Lung (tissue), 12 donors: ENCODE measurements around the gene TRAM2. TPM values are rescaled to one million over a fixed set of nuclear protein-coding genes. Genes with fewer than 3 reads are reported as not detected.
A peak's percentile ranks its signal among the peaks of the same experiment; 100 is the strongest.

Source experiments
- ATAC-seq: fragments of 200-7000 bp; cut with Tn5 transposase; one replicate; pipeline ENCODE4 v1.9.1; 2020; ENCODE audit warnings: moderate number of reproducible peaks; ENCODE audit not compliant: insufficient read depth, low FRiP score
- DNase-seq, 3 donors: peaks; one replicate each; pipeline ENCODE4 v3.0.0-alpha.2; 2013 to 2017
- H3K27ac ChIP-seq, 2 donors: one replicate each; pipeline ENCODE4 v1.5.1; 2013; ENCODE audit warnings: mild to moderate bottlenecking in 2 of 2, moderate library complexity in 2 of 2, control low read depth in 1 of 2, inconsistent platforms in 1 of 2, low read depth in 1 of 2, low read length in 1 of 2
- H3K27me3 ChIP-seq, 3 donors: one replicate each; pipeline ENCODE4 v1.5.1; 2013; ENCODE audit warnings: low read length in 2 of 3; ENCODE audit not compliant: control insufficient read depth in 3 of 3, insufficient read depth in 3 of 3
- H3K36me3 ChIP-seq, 4 donors: one replicate each; pipeline ENCODE4 v1.5.1; 2013; ENCODE audit warnings: low read length in 4 of 4, mild to moderate bottlenecking in 1 of 4, moderate library complexity in 1 of 4; ENCODE audit not compliant: control insufficient read depth in 4 of 4, insufficient read depth in 4 of 4
- H3K4me1 ChIP-seq, 5 donors: one replicate each; pipeline ENCODE4 v1.5.1; 2013; ENCODE audit warnings: low read length in 5 of 5, mild to moderate bottlenecking in 2 of 5, moderate library complexity in 1 of 5; ENCODE audit not compliant: control insufficient read depth in 5 of 5, insufficient read depth in 5 of 5
- H3K4me3 ChIP-seq: one replicate; pipeline ENCODE4 v1.5.1; 2013; ENCODE audit warnings: mild to moderate bottlenecking, control low read depth, moderate library complexity
- H3K9ac ChIP-seq, 2 donors: one replicate each; pipeline ENCODE4 v1.5.1; 2013; ENCODE audit warnings: low read length in 2 of 2, control low read depth in 1 of 2; ENCODE audit not compliant: insufficient read depth in 1 of 2
- H3K9me3 ChIP-seq, 4 donors: one replicate each; pipeline ENCODE4 v1.5.1; 2013; ENCODE audit warnings: low read length in 3 of 4, mild to moderate bottlenecking in 1 of 4, moderate library complexity in 1 of 4; ENCODE audit not compliant: control insufficient read depth in 4 of 4, insufficient read depth in 3 of 4
- CTCF ChIP-seq: IDR thresholded peaks from 2 replicates; pipeline ENCODE4 v1.5.1; 2012; ENCODE audit warnings: mild to moderate bottlenecking; ENCODE audit errors: control extremely low read depth, extremely low read depth
- WGBS, 2 donors: extraction: QIAGEN DNeasy Blood & Tissue Kit; methylation state at CpG; one replicate each; pipeline ENCODE4 v1.1.7; 2013; 5-methylcytosine and 5-hydroxymethylcytosine counted together
- polyA plus RNA-seq, 2 donors: library from polyadenylated mRNA; stranded (reverse); fragments of 200-250 nt; gene quantifications; one replicate each; pipeline ENCODE4 v1.2.1, GENCODE V29; 2013
- total RNA-seq, 2 donors: library from RNA; depleted of rRNA in 1 of 2; stranded (reverse); fragments of >200 nt in 1 of 2; gene quantifications; one replicate each; pipeline ENCODE4 v1.2.1, GENCODE V29; 2014 to 2021
- donor health status: control.
- donor health status: control.
- donor health status: Bipolar disorder and iron deficiency.
- donor health status: healthy.
- donor health status: DM: yes; HTN: yes; CAD: no.

TRAM2 gene
- total and polyA plus RNA-seq, 4 donors: 4.4 to 33.4 (median 15.2) TPM

GRCh38 chr6:52571099-52571755 is 5.6 kb downstream of the TRAM2 start:
- H3K9me3 ChIP-seq: no peaks in the 10 kb centered on the region
- no peaks in the 10 kb centered on the region for H3K36me3 ChIP-seq
- ATAC-seq (no peak), DNase-seq (peak; percentile 57 to 73 (median 66))
- WGBS, 2 donors: 78 to 82% methylated on average over 10 of the region's 10 CpGs
- peaks cover 24 to 59% (median 26%) of the 10 kb centered on the region in 5 donors for H3K4me1 ChIP-seq
- H3K4me3 ChIP-seq: no peak overlapping the region
- no peaks in the 10 kb centered on the region for H3K27me3 ChIP-seq
- peak overlapping the region; percentile 22 to 38 for H3K27ac ChIP-seq
- no peak for TF ChIP-seq CTCF
- no peak overlapping the region for H3K9ac ChIP-seq

- no peak overlapping the region for H3K4me3 ChIP-seq
These were observed 6.6 kb downstream of the TRAM2 start for GRCh38 chr6:52570291-52570700.

DNA sequence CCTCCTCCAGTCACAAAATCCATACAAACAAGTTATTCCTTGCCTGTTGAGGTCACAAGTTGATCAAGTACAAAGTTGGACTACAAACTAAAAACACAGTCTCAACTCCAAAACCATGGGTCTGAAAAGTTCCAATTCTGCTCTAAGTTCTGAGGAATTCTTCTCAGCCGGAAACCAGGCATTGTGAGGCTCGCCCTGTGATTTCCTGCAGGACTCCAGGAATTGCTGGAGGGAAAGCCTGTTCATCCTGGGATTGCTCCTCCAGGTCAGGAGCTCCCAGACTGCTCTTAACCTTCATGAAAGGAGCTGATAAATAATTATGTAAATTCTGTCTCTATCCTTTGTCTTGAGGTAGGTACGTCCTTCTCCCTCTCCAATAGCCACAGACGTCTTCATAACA is 8.5 kb downstream of the TRAM2 start:
- WGBS, 2 donors: 71 to 83% methylated on average over 4 of the region's 4 CpGs
- Histone ChIP-seq H3K4me3 (no peak overlapping the region), H3K4me1 (peaks cover 12 to 53% (median 24%) of the 10 kb centered on the region in 5 donors), H3K36me3 (peaks cover 0 to 5% (median 0%) of the 10 kb centered on the region in 4 donors), H3K9ac (no peak overlapping the region), H3K9me3 (no peaks in the 10 kb centered on the region), H3K27me3 (no peaks in the 10 kb centered on the region), H3K27ac (peak overlapping the region in 1 of 2 donors; percentile 67)
- ATAC-seq (no peak), DNase-seq (no peak)
- TF ChIP-seq CTCF: no peak

More at GRCh38 chr6:52570291-52570700, 6.6 kb downstream of the TRAM2 start:
- H3K27me3 ChIP-seq: no peaks in the 10 kb centered on the region
- peak; percentile 58 to 81 (median 71) for DNase-seq
- WGBS, 2 donors: 52 to 75% methylated on average over 8 of the region's 8 CpGs
- no peak for TF ChIP-seq CTCF
- H3K9me3 ChIP-seq: no peaks in the 10 kb centered on the region
- peak overlapping the region; percentile 58 to 59 for H3K27ac ChIP-seq
- H3K4me1 ChIP-seq: peaks cover 23 to 66% (median 28%) of the 10 kb centered on the region in 5 donors
- ATAC-seq: no peak
- no peaks in the 10 kb centered on the region for H3K36me3 ChIP-seq
- H3K9ac ChIP-seq: no peak overlapping the region
